Measurements from ENCODE around the gene TMEM120A.

TMEM120A gene

DNA sequence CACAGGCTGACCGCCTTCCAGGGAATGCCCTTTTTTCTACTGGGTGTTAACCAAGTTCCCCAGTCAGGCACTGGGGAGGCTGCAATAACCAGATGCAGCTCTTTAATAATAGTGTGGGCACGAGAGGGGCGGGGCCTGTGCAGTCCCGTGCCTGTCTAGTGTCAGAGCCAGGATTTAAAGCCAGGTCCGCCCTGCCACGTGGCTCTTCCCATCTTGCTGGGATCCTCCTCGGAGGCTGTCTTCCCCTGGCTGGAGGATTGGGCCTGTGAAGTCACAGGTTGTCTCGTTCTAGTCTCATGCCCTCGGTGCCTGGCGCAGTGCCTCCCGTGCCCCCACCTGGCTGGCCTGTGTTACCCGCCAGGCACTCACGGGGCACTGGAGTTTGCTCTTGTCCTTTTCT is 25.2 kb downstream of the TMEM120A start:
- H3K27me3 Mint-ChIP-seq (ENCODE audit: low read depth): no peaks in the 10 kb centered on the region
- H3K4me3 Mint-ChIP-seq: no peak overlapping the region
- peak overlapping the region in 2 of 3 experiments; percentile 14 to 58 for H3K27ac Mint-ChIP-seq
- peaks cover 66% of the 10 kb centered on the region for H3K4me1 Mint-ChIP-seq
- H3K36me3 Mint-ChIP-seq (ENCODE audit: low read depth): peaks cover 30% of the 10 kb centered on the region
- TF ChIP-seq, protein P1, sequence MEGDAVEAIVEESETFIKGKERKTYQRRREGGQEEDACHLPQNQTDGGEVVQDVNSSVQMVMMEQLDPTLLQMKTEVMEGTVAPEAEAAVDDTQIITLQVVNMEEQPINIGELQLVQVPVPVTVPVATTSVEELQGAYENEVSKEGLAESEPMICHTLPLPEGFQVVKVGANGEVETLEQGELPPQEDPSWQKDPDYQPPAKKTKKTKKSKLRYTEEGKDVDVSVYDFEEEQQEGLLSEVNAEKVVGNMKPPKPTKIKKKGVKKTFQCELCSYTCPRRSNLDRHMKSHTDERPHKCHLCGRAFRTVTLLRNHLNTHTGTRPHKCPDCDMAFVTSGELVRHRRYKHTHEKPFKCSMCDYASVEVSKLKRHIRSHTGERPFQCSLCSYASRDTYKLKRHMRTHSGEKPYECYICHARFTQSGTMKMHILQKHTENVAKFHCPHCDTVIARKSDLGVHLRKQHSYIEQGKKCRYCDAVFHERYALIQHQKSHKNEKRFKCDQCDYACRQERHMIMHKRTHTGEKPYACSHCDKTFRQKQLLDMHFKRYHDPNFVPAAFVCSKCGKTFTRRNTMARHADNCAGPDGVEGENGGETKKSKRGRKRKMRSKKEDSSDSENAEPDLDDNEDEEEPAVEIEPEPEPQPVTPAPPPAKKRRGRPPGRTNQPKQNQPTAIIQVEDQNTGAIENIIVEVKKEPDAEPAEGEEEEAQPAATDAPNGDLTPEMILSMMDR (IDR thresholded peaks at IDR 0.05; ENCODE audit: unreplicated experiment in 3 of 3): no peak
- H3K9me3 Mint-ChIP-seq: no peaks in the 10 kb centered on the region

DNA sequence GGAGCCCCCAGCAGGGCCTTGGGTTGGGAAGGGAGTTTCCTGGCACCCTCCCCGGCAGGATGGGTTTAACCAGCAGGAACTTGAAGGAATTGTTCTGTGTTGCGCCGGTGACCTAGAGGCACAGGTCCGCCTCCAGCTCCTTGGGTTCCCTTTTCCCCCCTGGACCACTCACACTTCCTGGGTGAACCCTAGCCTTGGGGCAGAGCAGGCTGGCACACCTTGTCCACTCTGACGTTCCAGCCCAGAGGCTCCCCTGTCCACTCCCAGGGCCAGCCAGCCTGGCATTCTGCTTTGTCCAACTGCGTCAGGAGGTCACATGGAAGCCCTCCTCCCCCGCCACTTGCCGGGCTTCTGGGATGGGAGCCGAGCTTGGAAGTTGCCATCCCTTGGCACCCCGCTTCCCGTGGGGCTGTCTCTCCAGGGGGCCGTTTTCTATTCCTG is 25.8 kb downstream of the TMEM120A start:
- peaks cover 24% of the 10 kb centered on the region for H3K36me3 Mint-ChIP-seq (ENCODE audit: low read depth)
- peak overlapping the region in 1 of 3 experiments; percentile 58 for H3K27ac Mint-ChIP-seq
- peaks cover 64% of the 10 kb centered on the region for H3K4me1 Mint-ChIP-seq
- H3K4me3 Mint-ChIP-seq: no peak overlapping the region
- no peaks in the 10 kb centered on the region for H3K9me3 Mint-ChIP-seq
- TF ChIP-seq, protein P1 (IDR thresholded peaks at IDR 0.05; ENCODE audit: unreplicated experiment in 3 of 3): no peak
- H3K27me3 Mint-ChIP-seq (ENCODE audit: low read depth): no peaks in the 10 kb centered on the region

DNA sequence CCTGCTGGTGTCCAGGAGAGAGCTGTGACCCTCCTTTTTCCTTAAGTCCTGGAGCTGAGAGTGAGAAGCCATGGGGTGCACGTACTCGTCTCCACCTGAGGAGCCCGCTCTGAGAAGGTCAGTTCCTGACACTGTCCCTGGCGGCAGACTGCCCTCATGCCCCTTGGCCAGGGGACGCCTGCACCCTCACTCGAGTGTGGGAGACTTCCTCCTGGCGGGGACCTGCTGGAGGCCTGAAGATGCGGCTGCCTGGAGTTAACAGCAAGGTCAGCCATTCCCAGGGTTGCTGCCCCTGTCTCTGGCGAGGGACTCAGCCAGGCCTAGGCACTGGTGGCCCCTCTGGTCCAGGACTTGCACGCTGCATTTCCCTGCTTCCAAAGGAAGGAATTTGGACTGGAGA is 26.4 kb downstream of the TMEM120A start:
- Mint-ChIP-seq H3K27ac (no peak overlapping the region), H3K36me3 (ENCODE audit: low read depth) (peaks cover 23% of the 10 kb centered on the region), H3K4me3 (no peak overlapping the region), H3K9me3 (no peaks in the 10 kb centered on the region), H3K4me1 (peaks cover 70% of the 10 kb centered on the region), H3K27me3 (ENCODE audit: low read depth) (peaks cover 3% of the 10 kb centered on the region)
- TF ChIP-seq, protein P1 (IDR thresholded peaks at IDR 0.05; ENCODE audit: unreplicated experiment in 3 of 3): no peak

DNA sequence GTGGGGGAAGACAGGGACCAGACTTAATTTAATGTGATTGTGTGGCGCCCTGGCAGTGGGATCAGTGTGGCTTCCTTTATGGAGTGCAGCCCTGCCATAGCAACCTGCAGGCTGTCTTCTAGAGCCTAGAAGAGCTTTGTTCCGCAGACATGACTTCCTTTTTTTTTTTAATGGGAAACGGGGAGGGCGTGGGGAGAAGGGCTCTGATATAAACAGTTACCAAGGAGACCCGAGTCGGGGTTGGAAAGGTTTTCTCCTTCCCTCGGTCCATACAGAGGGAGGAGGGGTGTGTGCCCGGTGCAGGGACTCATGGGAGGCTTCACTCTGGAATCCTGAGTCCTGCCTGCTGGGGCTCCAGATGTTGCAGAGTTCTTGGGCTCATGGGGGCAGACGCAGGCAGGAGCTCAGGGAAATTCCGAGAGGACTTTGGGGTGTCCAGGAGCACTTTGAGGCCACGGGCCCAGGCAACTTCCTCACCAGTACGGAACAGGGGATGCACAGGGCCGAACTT is 26.9 kb downstream of the TMEM120A start:
- TF ChIP-seq, protein P1 (IDR thresholded peaks at IDR 0.05; ENCODE audit: unreplicated experiment in 3 of 3): no peak
- H3K27ac Mint-ChIP-seq: peak overlapping the region; percentile 70 to 89 (median 80)
- peaks cover 3% of the 10 kb centered on the region for H3K27me3 Mint-ChIP-seq (ENCODE audit: low read depth)
- peak overlapping the region in 2 of 3 experiments; percentile 3 to 21 for H3K4me3 Mint-ChIP-seq
- peaks cover 24% of the 10 kb centered on the region for H3K36me3 Mint-ChIP-seq (ENCODE audit: low read depth)
- H3K4me1 Mint-ChIP-seq: peaks cover 74% of the 10 kb centered on the region
- H3K9me3 Mint-ChIP-seq: no peaks in the 10 kb centered on the region

DNA sequence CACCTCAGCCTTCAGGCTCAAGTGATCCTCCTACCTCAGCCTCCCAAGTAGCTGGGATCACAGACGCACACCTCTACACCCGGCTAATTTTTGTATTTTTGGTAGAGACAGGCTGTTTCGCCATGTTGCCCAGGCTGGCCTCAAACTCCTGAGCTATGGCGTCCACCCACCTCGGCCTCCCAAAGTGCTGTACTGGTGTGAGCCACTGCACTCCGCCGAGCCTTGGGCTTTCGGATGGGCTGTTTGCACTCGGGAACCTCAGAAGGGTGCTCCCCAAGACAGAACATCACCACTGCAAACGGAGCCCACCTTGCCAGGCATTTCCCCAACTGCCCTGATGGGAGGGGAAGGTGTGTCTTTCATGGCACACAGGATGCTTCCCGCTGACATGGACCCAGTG is 27.3 kb downstream of the TMEM120A start:
- Mint-ChIP-seq H3K9me3 (no peaks in the 10 kb centered on the region), H3K4me3 (no peak overlapping the region), H3K4me1 (peaks cover 72% of the 10 kb centered on the region), H3K36me3 (ENCODE audit: low read depth) (peaks cover 20% of the 10 kb centered on the region), H3K27ac (peak overlapping the region; percentile 70 to 89 (median 80)), H3K27me3 (ENCODE audit: low read depth) (peaks cover 3% of the 10 kb centered on the region)
- TF ChIP-seq, protein P1 (IDR thresholded peaks at IDR 0.05; ENCODE audit: unreplicated experiment in 3 of 3): no peak

Measured in nephron (organoid).